ENCODE results near the gene BIRC2. TPM values are rescaled to one million over a fixed set of nuclear protein-coding genes. Genes with fewer than 3 reads are reported as not detected.

BIRC2 gene
- total and polyA plus RNA-seq, 12 donors: 25.8 to 112 (median 48.1) TPM

- Histone ChIP-seq H3K27ac (no peak overlapping the region), H3K9me3 (replicated peaks in 1 of 3) (no peaks in the 10 kb centered on the region), H3K4me1 (replicated peaks in 1 of 2) (no peaks in the 10 kb centered on the region), H3K27me3 (no peaks in the 10 kb centered on the region), H3K4me3 (no peak overlapping the region), H3K36me3 (replicated peaks in 1 of 2) (no peaks in the 10 kb centered on the region)
- TF ChIP-seq, protein P1, sequence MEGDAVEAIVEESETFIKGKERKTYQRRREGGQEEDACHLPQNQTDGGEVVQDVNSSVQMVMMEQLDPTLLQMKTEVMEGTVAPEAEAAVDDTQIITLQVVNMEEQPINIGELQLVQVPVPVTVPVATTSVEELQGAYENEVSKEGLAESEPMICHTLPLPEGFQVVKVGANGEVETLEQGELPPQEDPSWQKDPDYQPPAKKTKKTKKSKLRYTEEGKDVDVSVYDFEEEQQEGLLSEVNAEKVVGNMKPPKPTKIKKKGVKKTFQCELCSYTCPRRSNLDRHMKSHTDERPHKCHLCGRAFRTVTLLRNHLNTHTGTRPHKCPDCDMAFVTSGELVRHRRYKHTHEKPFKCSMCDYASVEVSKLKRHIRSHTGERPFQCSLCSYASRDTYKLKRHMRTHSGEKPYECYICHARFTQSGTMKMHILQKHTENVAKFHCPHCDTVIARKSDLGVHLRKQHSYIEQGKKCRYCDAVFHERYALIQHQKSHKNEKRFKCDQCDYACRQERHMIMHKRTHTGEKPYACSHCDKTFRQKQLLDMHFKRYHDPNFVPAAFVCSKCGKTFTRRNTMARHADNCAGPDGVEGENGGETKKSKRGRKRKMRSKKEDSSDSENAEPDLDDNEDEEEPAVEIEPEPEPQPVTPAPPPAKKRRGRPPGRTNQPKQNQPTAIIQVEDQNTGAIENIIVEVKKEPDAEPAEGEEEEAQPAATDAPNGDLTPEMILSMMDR (IDR thresholded peaks at IDR 0.05): no peak
- no peak for TF ChIP-seq POLR2A (IDR thresholded peaks at IDR 0.05)
- intact Hi-C loops (cut with DNase I): no loop called here
- no peak for DNase-seq
- 95 to 100% (median 97%) methylated on average over 2 of the region's 2 CpGs for WGBS, 4 donors
Measured at GRCh38 chr11:102416976-102417375, 70.0 kb downstream of the BIRC2 start.

DNA sequence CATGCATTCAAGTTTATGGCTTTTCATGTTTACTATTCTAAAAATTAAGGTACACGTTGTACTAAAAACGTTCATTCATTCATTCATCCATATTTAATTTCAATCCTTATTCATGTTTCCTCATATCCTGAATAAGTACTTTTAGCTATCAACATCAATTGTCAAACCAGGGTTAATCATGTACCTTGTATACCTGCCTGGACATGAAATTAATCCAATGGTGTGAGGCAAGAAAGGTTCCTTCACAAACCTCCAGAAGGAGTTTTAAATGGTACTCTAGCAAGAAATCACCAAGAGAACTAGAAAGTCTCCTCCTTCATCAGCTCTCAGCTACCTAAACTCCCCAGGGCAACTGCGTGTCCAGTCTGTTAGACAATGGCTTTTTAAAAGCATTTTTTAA lies 72.2 kb downstream of the BIRC2 start:
- H3K4me1 ChIP-seq (replicated peaks in 1 of 2): no peaks in the 10 kb centered on the region
- no peaks in the 10 kb centered on the region for H3K9me3 ChIP-seq (replicated peaks in 1 of 3)
- TF ChIP-seq, protein P1 (IDR thresholded peaks at IDR 0.05): no peak
- no peak for TF ChIP-seq POLR2A (IDR thresholded peaks at IDR 0.05)
- no peak overlapping the region for H3K4me3 ChIP-seq
- intact Hi-C loops (cut with DNase I): no loop called here
- no peaks in the 10 kb centered on the region for H3K27me3 ChIP-seq
- whole genome bisulfite sequencing, 4 donors: 80 to 88% (median 87%) methylated on average over 3 of the region's 3 CpGs
- H3K27ac ChIP-seq: no peak overlapping the region
- no peaks in the 10 kb centered on the region for H3K36me3 ChIP-seq (replicated peaks in 1 of 2)
- DNase-seq: no peak

DNA sequence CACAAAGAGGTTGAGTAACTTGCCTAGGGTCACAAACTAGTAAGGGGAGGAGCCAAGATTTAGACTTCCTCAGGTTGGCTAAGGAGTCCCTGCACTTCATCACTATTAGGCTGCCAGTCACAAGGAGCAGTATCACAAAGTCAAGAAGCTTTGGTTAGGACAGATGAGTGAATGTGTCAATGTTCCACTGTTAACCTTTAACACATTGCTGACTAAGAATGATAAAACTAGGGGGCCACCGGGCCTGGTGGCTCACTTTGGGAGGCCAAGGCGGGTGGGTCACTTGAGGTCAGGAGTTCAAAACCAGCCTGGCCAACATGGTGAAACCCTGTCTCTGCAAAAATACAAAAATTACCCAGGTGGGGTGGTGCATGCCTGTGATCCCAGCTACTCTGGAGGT lies 73.5 kb downstream of the BIRC2 start:
- Histone ChIP-seq H3K9me3 (replicated peaks in 1 of 3) (no peaks in the 10 kb centered on the region), H3K4me1 (replicated peaks in 1 of 2) (no peaks in the 10 kb centered on the region), H3K27me3 (no peaks in the 10 kb centered on the region), H3K4me3 (no peak overlapping the region), H3K27ac (no peak overlapping the region), H3K36me3 (replicated peaks in 1 of 2) (no peaks in the 10 kb centered on the region)
- TF ChIP-seq, protein P1 (IDR thresholded peaks at IDR 0.05): no peak
- TF ChIP-seq POLR2A (IDR thresholded peaks at IDR 0.05): no peak
- DNase-seq: no peak
- intact Hi-C loops (cut with DNase I): no loop called here
- 58 to 70% (median 64%) methylated on average over 2 of the region's 2 CpGs for WGBS, 4 donors

DNA sequence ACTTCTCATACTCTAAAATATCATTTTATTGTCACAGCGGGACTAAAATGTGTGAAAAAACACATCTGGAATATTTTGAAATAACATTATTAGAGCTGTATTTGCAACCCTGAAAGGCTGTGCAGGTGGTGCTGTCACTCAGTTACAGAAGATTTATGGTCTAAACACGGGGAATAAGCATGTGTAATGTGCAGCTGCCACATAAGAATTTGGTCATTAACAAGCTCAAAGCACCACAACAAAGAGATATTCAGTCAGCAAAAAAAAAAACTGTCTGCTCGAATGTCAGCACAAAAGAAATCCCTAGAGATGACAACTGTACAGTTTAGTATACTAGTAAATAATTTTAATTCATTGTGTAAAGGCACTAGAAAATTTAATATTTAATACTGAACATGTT lies 74.2 kb downstream of the BIRC2 start:
- Histone ChIP-seq H3K9me3 (replicated peaks in 1 of 3) (no peaks in the 10 kb centered on the region), H3K4me1 (replicated peaks in 1 of 2) (no peaks in the 10 kb centered on the region), H3K27ac (no peak overlapping the region), H3K36me3 (replicated peaks in 1 of 2) (no peaks in the 10 kb centered on the region), H3K27me3 (no peaks in the 10 kb centered on the region), H3K4me3 (no peak overlapping the region)
- intact Hi-C loops (cut with DNase I): no loop called here
- TF ChIP-seq POLR2A (IDR thresholded peaks at IDR 0.05): no peak
- TF ChIP-seq, protein P1 (IDR thresholded peaks at IDR 0.05): no peak
- no peak for DNase-seq
- WGBS, 4 donors: 48 to 59% (median 58%) methylated on average over 3 of the region's 3 CpGs
